Left cardiac atrium (tissue), 4 donors: ENCODE measurements around the gene SMTN. TPM values are rescaled to one million over a fixed set of nuclear protein-coding genes. Genes with fewer than 3 reads are reported as not detected.

Experiments
- ATAC-seq, 2 donors: fragments of 200-7000 bp; cut with Tn5 transposase; one replicate each; pipeline ENCODE4 v1.9.1; 2020; ENCODE audit warnings: mild to moderate bottlenecking in 2 of 2, moderate library complexity in 2 of 2
- DNase-seq: peaks from one replicate; pipeline ENCODE4 v3.0.0-alpha.2; 2020
- intact Hi-C, 2 donors: fragments of 100-400 bp; cut with DNase I; formaldehyde crosslinking; loops; one replicate each; pipeline versions ENCODE4 v1.14.1 to v1.15.1; 2022 to 2023
- total RNA-seq, 2 donors: library from RNA; stranded (reverse); fragmentation: NEBNext Ultra II Directional; extraction: Animal tissue kit (Norgen Biotek cat#: 25700); gene quantifications; one replicate each; pipeline ENCODE4 v1.2.1, GENCODE V29; 2021
- donor health status: DM: no; HTN: yes; CAD: no.
- donor health status: DM: no; HTN: yes; CAD: no; lungs with severe emphysema.
- donor health status: DM: yes; HTN: yes; CAD: no.
- donor health status: Dilated cardiomyopathy.

SMTN gene
- total RNA-seq, 2 donors from 2014 or later = 142 to 150 TPM

DNA sequence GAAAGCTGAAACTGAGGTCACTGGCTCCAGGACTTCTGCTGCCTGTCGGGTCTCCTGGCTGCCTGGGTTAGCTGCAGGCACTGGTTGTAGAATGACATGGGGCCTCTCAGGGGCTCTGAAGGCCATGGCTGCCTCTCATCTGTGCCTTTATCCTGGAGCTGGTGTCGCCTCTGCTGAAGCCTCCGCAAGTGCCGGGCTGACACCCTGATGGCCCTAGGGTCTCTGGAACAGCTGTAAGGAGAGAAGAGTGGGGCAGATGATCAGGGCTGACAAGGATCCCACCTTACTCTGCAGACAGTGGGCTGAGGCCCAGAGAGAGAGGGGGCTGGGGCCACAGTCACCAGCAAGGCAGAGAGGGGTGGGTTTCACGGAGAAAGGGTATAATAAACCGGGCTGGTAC is 54.6 kb downstream of the SMTN start:
- DNase-seq (no peak), ATAC-seq (no peak)

DNA sequence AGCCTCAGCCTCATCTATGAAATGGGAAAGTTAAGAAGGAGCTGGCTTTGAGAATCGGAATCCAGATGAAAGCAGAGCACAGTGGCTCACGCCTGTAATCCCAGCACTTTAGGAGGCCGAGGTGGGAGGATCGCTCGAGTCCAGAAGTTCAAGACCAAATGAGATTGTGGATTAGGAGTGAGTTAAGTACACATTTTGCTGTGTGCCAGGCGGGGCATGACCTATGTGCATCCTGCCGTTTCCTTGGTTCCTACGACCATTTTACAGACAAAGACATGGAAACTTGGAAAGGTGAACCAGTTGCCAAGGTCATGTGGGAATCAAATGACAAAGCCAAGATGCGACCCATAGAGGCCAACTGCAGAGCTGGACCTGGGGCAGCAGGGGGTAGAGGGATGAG is 55.0 kb downstream of the SMTN start:
- intact Hi-C loops = no loop called here
- DNase-seq (no peak), ATAC-seq (no peak)

More for the DNA sequence above, 54.6 kb downstream of the SMTN start:
- intact Hi-C loops = no loop called here

GRCh38 chr22:31136711-31137110 is 55.6 kb downstream of the SMTN start:
- intact Hi-C loops = no loop called here
- ATAC-seq (no peak), DNase-seq (no peak)

DNA sequence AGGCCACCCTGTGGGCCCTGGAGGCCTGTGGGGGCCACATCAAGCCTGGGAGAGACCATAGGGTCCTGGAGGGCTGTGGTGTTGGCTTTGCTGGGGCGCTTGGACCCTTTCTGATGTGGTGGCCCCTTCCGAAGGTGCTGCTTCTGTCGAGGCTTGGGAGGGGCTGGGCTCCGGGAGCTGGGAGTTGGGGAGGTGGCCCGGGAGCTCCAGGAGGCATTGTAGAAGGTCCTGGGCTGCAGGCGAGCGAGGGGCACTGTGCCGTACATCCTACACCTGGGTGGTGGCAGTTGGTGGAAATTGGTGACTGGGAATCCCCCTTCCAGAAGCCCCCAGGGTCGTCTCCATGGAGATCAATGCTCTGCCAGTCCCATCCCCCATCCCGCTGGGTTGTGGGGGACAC is 56.6 kb downstream of the SMTN start:
- no peak for DNase-seq
- intact Hi-C loops = no loop called here

GRCh38 chr22:31138126-31138525 is 57.0 kb downstream of the SMTN start:
- intact Hi-C loops = no loop called here
- DNase-seq (no peak), ATAC-seq (no peak)

More for the DNA sequence above, 56.6 kb downstream of the SMTN start:
- ATAC-seq = no peak

GRCh38 chr22:31139066-31139465 is 57.9 kb downstream of the SMTN start:
- intact Hi-C loops = no loop called here

DNA sequence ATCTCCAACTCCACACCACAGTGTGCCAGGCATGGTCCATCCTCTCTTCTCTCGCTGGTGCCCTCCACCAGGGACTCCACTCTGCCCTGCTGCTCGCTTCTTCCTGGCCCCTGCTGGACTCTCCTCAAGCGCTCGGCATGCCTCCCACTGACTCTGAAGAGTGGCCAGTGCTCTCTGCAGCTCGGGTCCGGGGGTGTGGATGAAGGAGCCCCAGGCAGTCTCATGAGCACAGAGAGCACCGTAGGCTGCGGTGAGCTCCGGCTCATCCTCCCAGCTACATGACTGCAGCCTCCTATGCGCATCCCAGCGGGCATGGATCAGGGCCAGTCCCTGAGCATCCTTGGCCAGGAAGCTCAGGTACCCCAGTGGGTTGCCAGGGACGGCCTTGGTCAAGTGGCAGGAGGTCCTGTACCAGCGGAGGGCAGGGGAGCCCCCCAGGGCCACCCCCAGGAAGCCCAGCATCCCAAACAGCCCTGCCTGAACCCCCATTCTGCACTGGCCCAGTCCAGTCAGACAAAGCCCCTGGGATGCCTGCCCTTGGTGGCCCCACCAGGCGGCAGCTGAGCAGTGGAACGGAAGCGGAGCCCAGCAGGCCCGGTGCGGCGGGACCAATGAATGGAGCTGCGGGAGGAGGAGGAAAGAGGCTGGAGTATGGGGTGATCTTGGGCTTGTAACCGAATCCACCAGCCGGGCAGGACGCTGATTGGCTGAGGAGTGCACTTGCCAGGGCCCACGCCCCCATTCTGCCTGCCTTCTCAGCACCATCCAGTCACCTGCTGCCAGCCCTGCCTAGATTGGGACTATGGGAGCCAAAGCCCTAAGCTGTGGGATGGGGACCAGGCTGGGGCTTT is 59.0 kb downstream of the SMTN start, which contains the start of gene PLA2G3:
Gene PLA2G3 (minus strand): TSS at position 643 of the 851 bp plus-strand sequence. CDS start 154 bp downstream, at position 489.
- peak in 1 of 2 donors; percentile 20 for ATAC-seq
- DNase-seq = no peak
- intact Hi-C loops = no loop called here

More at GRCh38 chr22:31139066-31139465, 57.9 kb downstream of the SMTN start:
- DNase-seq = no peak
- ATAC-seq = no peak

DNA sequence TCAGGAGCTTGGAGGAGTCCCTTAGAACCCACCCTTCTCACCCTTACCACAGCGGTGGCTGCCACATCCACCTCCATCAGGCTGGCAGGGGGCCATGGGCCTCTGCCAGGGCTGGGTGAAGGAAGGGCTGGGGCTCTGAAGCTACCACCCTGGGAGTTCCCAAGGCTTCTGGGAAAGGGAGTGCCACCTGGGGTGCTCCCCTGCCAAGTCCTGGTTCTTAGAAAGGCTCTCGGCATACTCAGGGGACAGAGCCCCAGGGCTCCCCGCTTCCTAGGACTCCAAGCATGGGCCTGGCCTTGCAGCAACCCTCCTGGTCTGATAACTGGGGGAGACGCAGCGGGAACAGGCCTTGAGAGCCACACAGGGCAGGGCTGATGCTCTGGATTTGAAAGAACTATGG is 59.6 kb downstream of the SMTN start:
- intact Hi-C loops = no loop called here
- no peak for DNase-seq
- ATAC-seq = no peak

DNA sequence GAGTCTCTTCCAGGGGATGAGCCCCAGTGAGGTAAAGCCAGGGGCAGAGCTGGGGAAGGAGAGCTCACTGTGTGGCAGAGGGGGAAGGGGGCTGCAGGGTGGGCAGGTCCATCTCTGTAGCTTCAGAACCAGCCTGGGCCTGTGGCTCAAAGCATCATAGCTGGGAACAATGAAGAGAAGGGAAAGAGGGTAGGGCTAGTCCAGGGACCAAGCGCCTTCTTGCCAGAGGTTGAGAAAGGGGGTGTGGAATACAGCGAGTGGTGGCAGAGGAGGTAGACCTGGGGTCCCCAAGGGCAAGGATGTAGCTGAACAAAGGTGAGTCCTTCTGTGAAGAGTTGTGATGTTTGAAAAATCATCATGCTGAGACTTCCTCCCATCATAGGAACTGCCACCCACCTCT is 60.4 kb downstream of the SMTN start:
- intact Hi-C loops = no loop called here
- no peak for ATAC-seq
- DNase-seq = no peak

GRCh38 chr22:31142285-31142684 is 61.2 kb downstream of the SMTN start:
- no peak for ATAC-seq
- intact Hi-C loops = no loop called here

DNA sequence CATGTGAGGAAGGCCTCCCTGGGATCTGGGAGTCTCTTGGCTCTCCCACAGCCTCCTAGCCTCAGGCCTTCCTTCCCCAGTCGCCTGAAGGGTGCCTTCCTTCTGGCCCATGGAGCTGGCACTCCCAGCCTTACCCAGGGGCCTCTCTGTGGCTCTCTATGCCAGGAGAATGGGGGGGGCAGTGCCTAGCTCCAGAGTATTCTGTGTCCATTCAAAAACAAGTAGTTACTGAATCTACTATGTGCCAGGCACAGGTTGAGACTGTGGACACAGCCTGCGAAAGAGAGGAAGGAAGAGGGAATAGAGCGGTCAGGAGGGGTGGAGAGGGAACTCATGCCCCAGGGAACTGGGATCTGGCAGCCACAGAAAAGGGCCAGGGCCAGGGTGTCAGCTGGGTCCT is 61.9 kb downstream of the SMTN start:
- DNase-seq (no peak), ATAC-seq (peak; percentile 15 to 42)
- intact Hi-C loops = no loop called here

More at GRCh38 chr22:31142285-31142684, 61.2 kb downstream of the SMTN start:
- no peak for DNase-seq

- DNase-seq (no peak), ATAC-seq (peak; percentile 52 to 83)
- intact Hi-C loops = no loop called here
Measured at GRCh38 chr22:31143537-31143936, 62.4 kb downstream of the SMTN start.

DNA sequence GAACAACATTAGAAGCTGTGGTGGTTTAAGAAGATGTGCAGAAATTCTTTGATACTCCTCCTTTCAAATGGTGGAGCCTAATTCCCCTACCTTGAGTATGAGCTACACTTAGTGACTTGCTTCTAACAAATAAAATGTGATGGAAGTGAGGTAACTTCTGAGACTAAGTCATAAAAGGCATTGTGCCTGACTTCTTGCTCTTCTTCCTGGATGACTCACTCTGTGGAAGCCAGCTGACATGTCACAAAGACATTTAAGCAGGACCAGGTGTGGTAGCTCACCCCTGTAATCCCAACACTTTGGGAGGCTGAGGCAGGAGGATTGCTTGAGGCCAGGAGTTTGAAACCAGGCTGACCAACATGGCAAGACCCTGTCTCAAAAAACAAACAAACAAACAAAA is 63.1 kb downstream of the SMTN start:
- intact Hi-C loops = no loop called here
- ATAC-seq = no peak
- DNase-seq = no peak

DNA sequence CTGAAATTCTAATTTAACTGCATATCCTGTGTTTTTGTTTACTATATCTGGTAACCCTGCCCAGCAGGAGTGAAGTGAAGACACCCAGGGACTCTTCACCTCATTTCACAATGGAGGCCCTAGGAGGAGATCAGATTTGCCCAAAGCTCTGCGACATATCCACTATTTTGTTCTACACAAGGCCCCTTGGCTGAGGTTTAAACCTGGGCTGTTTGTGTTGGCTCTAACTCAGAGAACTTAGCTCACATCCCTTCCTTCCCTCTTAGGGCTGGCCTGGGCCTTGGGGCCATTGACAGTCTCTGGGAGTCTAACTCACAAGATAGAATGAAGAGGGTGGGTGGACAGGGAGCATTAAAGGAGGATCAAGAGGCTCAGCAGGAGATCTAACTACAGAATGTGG is 67.4 kb downstream of the SMTN start:
- ATAC-seq = peak; percentile 70 to 77
- intact Hi-C loops = loop anchor here (1.0 to 5.0 kb wide), 4 partner anchors 41 to 200 kb away; partner anchors contain the start of gene SELENOM (in 2 of the 2)
- no peak for DNase-seq

GRCh38 chr22:31148953-31149627 is 68.0 kb downstream of the SMTN start:
- intact Hi-C loops = loop anchor here (1.0 to 5.0 kb wide), 4 partner anchors 42 to 200 kb away; partner anchors contain the start of gene SELENOM (in 2 of the 2)
- DNase-seq (peak; percentile 82), ATAC-seq (peak; percentile 97)

DNA sequence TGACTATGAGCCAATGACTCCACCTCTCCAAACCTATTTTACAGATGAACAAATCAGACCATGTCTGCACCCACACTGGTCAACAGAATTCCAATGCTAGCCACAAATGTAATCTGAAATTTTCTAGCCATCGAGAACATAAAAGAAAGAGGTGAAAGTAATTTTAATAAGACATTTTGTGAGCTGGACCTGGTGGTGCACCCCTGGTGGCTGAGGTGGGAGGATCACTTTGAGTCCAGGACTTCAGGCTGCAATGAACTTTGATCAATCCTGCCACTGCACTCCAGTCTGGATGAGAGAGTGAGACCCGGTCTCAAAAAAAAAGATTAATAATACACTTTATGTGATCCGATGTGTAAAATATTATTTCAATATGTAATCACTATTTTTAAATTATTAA is 69.5 kb downstream of the SMTN start:
- ATAC-seq = no peak
- intact Hi-C loops = loop anchor here in 1 of 2 donors (10.0 kb wide), 2 partner anchors 66 to 206 kb away; partner anchors contain the start of gene SMTN
- DNase-seq = no peak

- ATAC-seq = no peak
- intact Hi-C loops = loop anchor here in 1 of 2 donors (10.0 kb wide), 2 partner anchors 67 to 207 kb away; partner anchors contain the start of gene SMTN
- no peak for DNase-seq
Measured at GRCh38 chr22:31151872-31152271, 70.8 kb downstream of the SMTN start.

DNA sequence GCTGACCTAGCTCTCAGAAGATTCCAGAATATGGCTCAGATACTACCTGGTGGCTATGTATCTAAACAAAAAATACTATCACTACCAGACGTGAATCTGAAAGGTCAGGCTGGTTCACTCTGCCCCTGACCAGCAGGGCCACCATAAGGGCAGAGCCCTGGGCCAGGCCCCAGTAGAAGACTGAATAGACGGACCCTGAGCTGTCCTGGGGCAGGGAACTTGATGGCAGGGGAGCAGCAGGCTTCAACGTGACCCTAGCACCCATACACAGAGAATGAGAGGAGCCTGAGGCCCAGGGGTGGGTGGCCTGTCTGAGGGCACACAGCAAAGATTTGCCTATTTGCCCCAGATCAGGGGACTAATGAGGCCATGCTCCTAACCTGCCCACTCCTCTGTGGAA is 72.2 kb downstream of the SMTN start:
- DNase-seq (no peak), ATAC-seq (no peak)
- intact Hi-C loops = loop anchor here in 1 of 2 donors (10.0 kb wide), 2 partner anchors 69 to 209 kb away; partner anchors contain the start of gene SMTN
